NCI-H1694 treated with DMSO at 0.1 percent for 48 hours (cell line): Measurements from ENCODE around the gene TSSC4.
"Not testable (repeated sequence)": the region's sequence is repeated elsewhere in the genome, so short reads cannot be mapped to it uniquely, and the experiment has no call there.

Experiments used
- DNase-seq: peaks from one replicate; lab custom pipeline; 2025; lab: John Stamatoyannopoulos, UW

TSSC4 gene

GRCh38 chr11:2400069-2400761, at the start of gene TSSC4:
TSS of gene TSSC4 (plus strand) at chr11:2400750. CDS start at chr11:2402634, 1,884 bp downstream.
- peak; percentile 98 for DNase-seq

- no peak for DNase-seq
These were observed 48.8 kb upstream of the TSSC4 start for GRCh38 chr11:2351701-2352100.

- no peak for DNase-seq
These were observed 48.1 kb upstream of the TSSC4 start for GRCh38 chr11:2352420-2352819.

- DNase-seq = no peak
These were observed 45.4 kb upstream of the TSSC4 start for GRCh38 chr11:2355000-2355644.

- no peak for DNase-seq
These were observed 43.3 kb upstream of the TSSC4 start for GRCh38 chr11:2357246-2357645.

GRCh38 chr11:2357651-2358050, 42.9 kb upstream of the TSSC4 start:
- not testable (repeated sequence) for DNase-seq

- DNase-seq = no peak
These were observed 41.7 kb upstream of the TSSC4 start for GRCh38 chr11:2358754-2359442.

- no peak for DNase-seq
These were observed 41.0 kb upstream of the TSSC4 start for GRCh38 chr11:2359557-2359956.

- DNase-seq = no peak
These were observed 40.4 kb upstream of the TSSC4 start for GRCh38 chr11:2360081-2360642.

- DNase-seq = no peak
These were observed 39.0 kb upstream of the TSSC4 start for GRCh38 chr11:2361565-2361964.

- DNase-seq = no peak
These were observed 38.1 kb upstream of the TSSC4 start for GRCh38 chr11:2362414-2362813.

- no peak for DNase-seq
These were observed 37.4 kb upstream of the TSSC4 start for GRCh38 chr11:2363130-2363529.

GRCh38 chr11:2363577-2364370, 36.8 kb upstream of the TSSC4 start:
- DNase-seq = no peak

- DNase-seq = not testable (repeated sequence)
These were observed 36.2 kb upstream of the TSSC4 start for GRCh38 chr11:2364386-2364785.

GRCh38 chr11:2365571-2366210, 34.9 kb upstream of the TSSC4 start:
- DNase-seq = no peak

- DNase-seq = no peak
These were observed 34.3 kb upstream of the TSSC4 start for GRCh38 chr11:2366276-2366675.

- DNase-seq = no peak
These were observed 33.8 kb upstream of the TSSC4 start for GRCh38 chr11:2366733-2367132.

- DNase-seq = no peak
These were observed 33.0 kb upstream of the TSSC4 start for GRCh38 chr11:2367266-2368160.

GRCh38 chr11:2368178-2368850, 32.2 kb upstream of the TSSC4 start:
- DNase-seq = no peak

GRCh38 chr11:2368851-2369180, 31.7 kb upstream of the TSSC4 start:
- no peak for DNase-seq
